NCI-H2227 (cell line): Measurements from ENCODE around the gene FBXO9.

Experiments used
- DNase-seq: peaks from one replicate; lab custom pipeline; 2025; ENCODE audit not compliant: unreplicated experiment; lab: John Stamatoyannopoulos, UW

Gene FBXO9

DNA sequence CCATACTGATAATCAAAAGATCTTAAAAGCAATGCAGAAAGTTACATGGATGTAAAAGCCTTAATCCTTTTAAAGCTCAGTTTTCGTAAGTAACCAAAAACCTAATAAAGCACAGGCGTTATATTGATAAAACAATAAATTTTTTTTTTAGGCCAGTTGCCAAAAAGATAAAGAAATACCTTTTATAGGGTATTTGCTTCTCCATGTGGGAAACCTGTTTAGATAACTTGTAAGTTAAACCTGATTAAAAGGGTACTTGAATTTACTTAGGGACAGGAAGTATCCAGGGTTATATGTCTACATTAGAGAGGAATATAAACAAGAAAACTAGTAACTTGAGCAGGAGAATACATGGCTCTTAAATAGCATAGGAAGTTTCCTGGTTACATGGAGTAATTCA lies 21.1 kb downstream of the FBXO9 start:
- no peak for DNase-seq

DNA sequence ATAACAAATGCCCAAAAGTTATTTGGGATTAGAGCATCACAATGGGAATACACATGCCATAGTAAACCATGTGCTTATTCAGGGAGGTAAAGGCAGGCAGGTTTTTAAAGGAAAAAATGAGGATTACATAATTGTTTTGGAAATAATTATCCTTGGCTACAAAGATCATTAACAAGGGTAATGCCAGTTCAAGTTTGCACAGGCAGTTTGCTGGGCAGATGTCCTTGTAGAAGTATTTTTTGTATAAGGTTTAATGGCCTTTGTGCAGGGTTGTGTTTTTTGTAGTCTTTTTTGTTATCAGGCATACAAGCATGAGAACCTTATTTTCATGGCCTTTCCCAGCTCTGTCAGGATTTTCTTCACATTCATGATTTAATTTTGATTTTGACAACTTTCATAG lies 24.7 kb downstream of the FBXO9 start:
- DNase-seq: no peak

DNA sequence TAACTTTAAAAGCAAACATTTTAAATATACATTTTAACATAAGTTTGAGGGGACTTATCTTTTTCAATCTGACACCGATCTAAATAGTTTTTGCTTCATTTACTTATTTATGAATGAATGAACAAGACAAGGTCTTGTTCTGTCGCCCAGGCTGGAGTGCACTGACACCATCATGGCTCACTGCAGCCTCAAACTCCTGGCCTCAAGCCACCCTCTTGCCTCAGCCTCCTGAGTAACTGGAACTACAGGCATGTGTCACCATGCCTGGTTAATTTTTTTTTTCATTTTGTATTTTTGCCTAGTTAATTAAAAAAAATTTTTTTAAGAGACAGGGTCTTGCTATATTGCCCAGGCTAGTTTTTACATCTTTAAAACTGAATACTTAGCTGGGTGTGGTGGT lies 25.4 kb downstream of the FBXO9 start:
- DNase-seq: no peak

DNA sequence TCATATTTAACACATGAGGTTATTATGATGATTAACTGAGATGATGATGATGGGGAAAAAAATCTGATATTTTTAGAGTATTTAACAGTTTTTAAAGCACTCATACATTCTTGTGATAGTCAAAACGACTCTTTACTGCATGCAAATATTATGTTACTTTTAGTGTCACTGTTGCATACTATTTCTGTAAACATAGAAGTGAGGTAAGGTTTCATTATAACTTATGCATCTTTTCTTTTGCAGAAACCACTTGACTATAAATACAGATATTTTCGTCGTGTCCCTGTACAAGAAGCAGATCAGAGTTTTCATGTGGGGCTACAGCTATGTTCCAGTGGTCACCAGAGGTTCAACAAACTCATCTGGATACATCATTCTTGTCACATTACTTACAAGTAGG lies 30.1 kb downstream of the FBXO9 start:
- DNase-seq: no peak

GRCh38 chr6:53095716-53096115 lies 30.5 kb downstream of the FBXO9 start:
- no peak for DNase-seq

DNA sequence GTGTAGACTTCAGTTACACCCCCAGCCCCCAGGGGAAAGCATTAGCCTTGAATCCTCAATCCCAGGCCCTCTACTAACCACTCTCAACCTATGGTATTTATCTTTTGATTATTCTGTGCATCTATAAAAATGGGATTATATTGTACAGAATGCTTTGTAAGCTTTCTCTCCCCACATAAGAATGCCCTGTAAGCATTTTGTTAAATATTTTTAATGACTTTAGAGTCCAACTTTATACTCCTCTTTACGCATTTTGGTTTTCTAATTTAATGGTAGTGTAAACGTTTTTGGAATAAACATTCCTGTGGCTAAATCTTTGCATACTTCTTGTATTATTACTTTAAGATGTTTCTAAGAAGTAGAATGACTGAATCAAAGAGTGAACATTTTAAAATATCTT lies 35.4 kb downstream of the FBXO9 start:
- no peak for DNase-seq

DNA sequence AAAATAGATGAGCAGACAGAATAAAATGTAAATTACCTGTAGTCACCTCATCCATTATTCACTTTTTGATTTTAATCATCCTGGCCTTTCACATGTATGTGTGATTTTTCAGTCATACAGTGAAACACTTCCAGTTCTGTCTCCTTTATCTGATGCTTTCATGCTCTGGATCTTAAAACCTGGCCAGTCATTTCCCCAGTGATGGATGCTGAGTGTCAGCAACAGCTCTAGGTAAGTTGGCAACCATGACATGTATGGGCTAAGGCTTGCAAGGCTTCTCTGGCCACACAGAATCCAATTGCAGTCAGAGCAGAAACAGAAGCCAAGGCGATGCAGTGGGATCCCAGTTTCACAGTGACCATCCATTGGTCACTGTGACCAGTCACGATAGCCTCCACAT lies 35.8 kb downstream of the FBXO9 start:
- DNase-seq: no peak

GRCh38 chr6:53103993-53104675 lies 38.9 kb downstream of the FBXO9 start:
- DNase-seq: peak; percentile 14

GRCh38 chr6:53104916-53105315 lies 39.7 kb downstream of the FBXO9 start:
- no peak for DNase-seq

DNA sequence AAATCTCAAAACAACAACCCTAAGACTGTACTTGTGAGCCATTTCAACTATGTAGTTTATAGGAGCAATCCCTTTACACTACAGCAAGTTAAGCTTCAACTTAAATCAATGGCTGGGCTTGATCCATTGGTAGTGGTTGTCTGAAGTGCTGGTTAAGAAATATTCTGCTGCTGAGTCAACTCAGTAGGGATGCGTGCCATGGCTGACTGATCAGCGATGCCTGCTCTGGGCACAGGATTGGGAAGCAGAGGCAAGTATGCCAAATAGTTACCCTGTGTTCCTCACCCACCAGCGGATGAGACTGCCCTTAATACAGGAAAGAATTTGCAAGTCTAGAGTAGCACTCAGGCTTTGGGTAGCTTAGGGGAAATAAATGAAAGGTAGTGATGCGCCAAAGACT lies 41.9 kb downstream of the FBXO9 start:
- no peak for DNase-seq

GRCh38 chr6:53109612-53110011 lies 44.4 kb downstream of the FBXO9 start:
- DNase-seq: no peak

- DNase-seq: no peak
Measured at GRCh38 chr6:53111865-53112264, 46.7 kb downstream of the FBXO9 start.

DNA sequence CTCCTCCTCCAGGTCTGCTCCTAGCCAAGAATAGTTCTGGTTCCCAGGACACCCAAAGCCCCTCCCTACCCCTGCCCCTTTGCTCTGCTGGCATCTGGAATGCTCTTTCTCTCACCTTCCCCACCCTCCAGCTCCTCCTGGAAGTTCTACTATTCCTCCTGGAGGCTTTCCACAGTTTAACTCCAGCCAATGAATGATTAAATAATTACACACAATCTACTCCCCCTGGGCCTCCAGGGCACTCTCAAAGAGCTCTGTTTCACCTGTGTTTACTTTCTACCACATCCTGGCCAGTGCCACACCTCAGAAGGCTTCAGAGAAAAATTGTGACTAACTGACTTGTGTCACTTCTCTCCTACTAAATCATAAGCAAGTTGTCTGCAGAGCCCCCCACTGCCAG lies 47.2 kb downstream of the FBXO9 start:
- no peak for DNase-seq

DNA sequence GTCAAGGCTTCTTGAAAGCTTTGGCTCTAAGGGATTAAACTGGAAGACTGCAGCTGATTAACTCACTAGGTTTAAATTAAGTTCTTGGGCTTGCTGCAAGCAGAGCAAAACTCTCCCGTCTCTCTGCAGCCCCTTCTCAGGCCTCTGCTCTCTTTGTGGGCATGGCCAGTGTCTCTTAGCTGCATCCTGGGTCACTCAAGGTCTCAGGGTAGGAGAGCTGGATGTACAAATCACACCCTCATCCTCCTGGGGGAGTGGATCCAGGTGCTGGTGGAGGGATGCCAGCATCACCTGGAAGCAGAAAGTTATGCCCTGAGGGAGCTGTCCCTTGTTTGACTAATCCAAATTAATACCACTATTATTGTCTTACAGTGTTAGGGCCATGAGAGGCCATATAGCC lies 47.7 kb downstream of the FBXO9 start:
- no peak for DNase-seq

- DNase-seq: no peak
Measured at GRCh38 chr6:53113742-53114141, 48.5 kb downstream of the FBXO9 start.

GRCh38 chr6:53115113-53115512 lies 49.9 kb downstream of the FBXO9 start:
- no peak for DNase-seq

GRCh38 chr6:53115741-53116140 lies 50.5 kb downstream of the FBXO9 start:
- no peak for DNase-seq

DNA sequence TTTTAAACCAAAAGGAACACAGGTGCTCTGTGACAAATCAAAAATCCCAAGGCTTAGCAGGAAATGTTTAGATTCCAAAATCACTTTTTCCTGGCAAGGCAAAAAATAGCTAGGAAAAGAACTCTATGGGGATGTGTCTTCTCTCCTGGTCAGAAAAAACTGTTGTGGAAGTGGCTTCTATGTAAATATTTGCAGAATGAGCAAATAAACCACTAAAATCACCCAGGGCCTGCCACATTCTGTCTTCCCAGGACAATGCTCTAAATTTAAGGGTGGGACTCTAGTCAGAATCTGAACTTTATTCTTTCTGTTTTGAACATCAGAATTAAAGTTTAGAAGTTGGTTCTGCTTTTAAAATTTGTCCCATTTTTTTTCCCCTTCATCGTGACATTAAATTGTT lies 54.1 kb downstream of the FBXO9 start:
- no peak for DNase-seq

DNA sequence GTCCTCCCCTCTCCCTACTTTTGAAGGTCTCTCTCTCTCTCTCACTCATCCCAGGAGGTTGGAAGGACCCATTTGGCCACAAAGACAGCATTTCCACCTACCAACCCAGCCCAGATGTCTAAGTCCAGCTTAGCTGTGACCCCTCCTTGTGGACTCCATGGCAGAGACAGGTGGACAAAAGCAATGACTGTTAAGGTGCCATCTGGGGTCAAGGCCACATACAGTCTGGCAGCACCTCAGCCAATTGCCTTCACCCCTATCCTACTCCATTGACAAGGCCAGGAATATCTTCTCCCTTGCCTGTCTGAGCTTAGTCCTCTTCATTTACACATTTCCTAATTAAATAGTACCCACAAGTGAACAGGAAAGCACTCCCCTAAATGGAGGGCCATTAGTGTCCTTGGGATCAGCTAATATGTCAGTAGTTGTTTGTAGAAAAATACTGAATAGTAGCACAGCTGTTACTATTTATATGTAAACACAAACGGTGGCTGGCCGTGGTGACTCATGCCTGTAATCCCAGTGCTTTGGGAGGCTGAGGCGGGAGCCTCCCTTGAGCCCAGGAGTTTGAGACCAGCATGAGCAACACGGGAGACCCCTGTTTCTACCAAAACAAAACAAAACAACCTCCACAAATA lies 54.7 kb downstream of the FBXO9 start:
- DNase-seq: no peak

DNA sequence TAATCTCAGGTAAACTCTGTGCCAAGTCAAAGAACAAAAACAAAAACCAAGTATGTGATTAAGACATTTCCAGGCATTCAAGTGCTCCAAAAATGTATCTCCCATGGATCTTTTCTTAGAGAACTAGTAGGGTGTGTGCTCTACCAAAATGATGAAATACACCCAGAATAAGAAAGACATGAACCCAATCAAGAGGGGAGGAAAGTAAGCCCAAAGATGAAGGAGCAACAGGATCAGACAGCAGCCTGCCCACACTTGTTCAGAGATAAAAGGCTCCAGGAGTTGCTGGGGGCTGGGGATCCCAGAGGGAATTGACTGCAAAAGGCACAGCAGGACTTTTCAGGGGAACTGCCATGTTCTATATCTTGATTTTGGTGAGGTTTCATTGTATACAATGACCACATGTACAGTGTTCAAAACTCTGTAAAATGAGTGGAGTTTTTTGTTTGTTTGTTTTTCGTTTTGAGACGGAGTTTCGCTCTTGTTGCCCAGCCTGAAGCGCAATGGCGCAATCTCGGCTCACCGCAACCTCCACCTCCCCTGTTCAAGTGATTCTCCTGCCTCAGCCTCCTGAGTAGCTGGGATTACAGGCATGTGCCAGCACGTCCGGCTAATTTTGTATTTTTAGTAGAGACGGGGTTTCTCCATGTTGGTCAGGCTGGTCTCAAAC lies 59.1 kb downstream of the FBXO9 start:
- DNase-seq: no peak

DNA sequence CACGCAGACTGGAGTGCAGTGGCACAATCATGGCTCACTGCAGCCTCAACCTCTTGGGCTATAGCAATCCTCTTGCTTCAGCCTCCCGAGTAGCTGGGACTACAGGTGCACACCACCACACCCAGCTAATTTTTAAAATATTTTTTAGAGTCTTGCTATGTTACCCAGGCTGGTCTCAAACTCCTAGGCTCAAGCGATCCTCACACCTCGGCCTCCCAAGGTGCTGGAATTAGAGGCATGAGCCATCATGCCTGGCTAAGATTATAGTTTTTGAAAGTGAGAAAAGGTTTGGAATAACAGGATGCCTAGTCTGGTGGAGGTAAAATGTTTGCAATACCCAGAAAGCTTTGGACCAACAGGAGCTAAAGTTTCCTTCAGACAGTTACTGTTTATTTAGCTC lies 60.1 kb downstream of the FBXO9 start:
- no peak for DNase-seq

DNA sequence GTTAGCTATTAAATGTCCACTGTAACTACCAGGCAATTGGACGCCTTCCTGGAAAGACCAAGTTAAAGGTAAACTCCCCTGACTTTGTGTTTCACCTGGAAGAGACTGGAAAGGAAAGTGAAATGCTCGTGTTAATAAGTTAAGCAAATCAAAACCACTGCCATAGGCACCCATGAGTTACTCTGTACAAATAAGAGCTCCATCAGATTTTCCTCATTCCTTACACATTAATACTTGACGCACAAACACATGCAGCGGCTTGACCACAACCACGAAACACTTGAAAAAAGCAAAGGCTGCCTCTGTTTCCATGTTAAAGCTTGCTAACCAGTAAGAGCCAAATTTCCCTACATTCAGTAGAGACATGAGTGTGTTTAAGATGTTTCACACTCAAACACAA lies 63.6 kb downstream of the FBXO9 start:
- no peak for DNase-seq
